HEK293 (cell line): ENCODE results near the gene ST3GAL5.
"Not testable (repeated sequence)": the region's sequence is repeated elsewhere in the genome, so short reads cannot be mapped to it uniquely, and the experiment has no call there.

Experiments used
- CTCF ChIP-seq: fragments of 450-650 bp; formaldehyde crosslinking; IDR thresholded peaks from 2 replicates; pipeline ENCODE4 v1.5.1; 2016; ENCODE audit warnings: missing biosample characterization, missing genetic modification characterization
- GLI4 ChIP-seq: fragments of 450-650 bp; formaldehyde crosslinking; IDR thresholded peaks from 2 replicates; pipeline ENCODE4 v1.5.1; 2016; ENCODE audit warnings: missing biosample characterization, missing genetic modification characterization
- PRDM2 ChIP-seq: fragments of 450-650 bp; formaldehyde crosslinking; IDR thresholded peaks from 2 replicates; pipeline ENCODE4 v1.5.1; 2016; ENCODE audit warnings: missing biosample characterization, missing genetic modification characterization, borderline replicate concordance
- ZBTB21 ChIP-seq: fragments of 450-650 bp; formaldehyde crosslinking; IDR thresholded peaks from 2 replicates; pipeline ENCODE4 v1.5.1; 2017; ENCODE audit warnings: missing biosample characterization, missing genetic modification characterization
- ZBTB7A ChIP-seq: fragments of 450-650 bp; formaldehyde crosslinking; IDR thresholded peaks from 2 replicates; pipeline ENCODE4 v1.5.1; 2016; ENCODE audit warnings: low read depth, missing biosample characterization, missing genetic modification characterization
- ZNF114 ChIP-seq: fragments of 450-650 bp; formaldehyde crosslinking; IDR thresholded peaks from 2 replicates; pipeline ENCODE4 v1.5.0; 2017; ENCODE audit warnings: missing biosample characterization, missing genetic modification characterization
- ZNF157 ChIP-seq: fragments of 450-650 bp; formaldehyde crosslinking; IDR thresholded peaks from 2 replicates; pipeline ENCODE4 v1.5.1; 2016; ENCODE audit warnings: missing biosample characterization, missing genetic modification characterization
- ZNF184 ChIP-seq: fragments of 450-650 bp; IDR thresholded peaks from 2 replicates; pipeline ENCODE4 v1.5.1; 2018; ENCODE audit warnings: missing biosample characterization, mild to moderate bottlenecking, missing genetic modification characterization
- ZNF23 ChIP-seq: fragments of 450-650 bp; formaldehyde crosslinking; IDR thresholded peaks from 2 replicates; pipeline ENCODE4 v1.5.1; 2016; ENCODE audit warnings: missing biosample characterization, missing genetic modification characterization, borderline replicate concordance

GRCh38 chr2:85880716-85881328, 8.0 kb downstream of the ST3GAL5 start:
- TF ChIP-seq CTCF; PRDM2 (tag by site-specific recombination); ZNF114; ZBTB21 (tag by site-specific recombination); ZNF157; GLI4 (tag by site-specific recombination); ZNF184; ZNF23; ZBTB7A (tag by site-specific recombination): not testable (repeated sequence)
